H1 (cell line): Measurements from ENCODE around the gene F10. TPM values are rescaled to one million over a fixed set of nuclear protein-coding genes. Genes with fewer than 3 reads are reported as not detected.

Experiments used
- CTCF ChIA-PET: fragments of 300-600 bp; sonication (Branson Sonifier 250); formaldehyde crosslinking; loops from one replicate; lab custom pipeline; 2021; ENCODE audit not compliant: partially characterized antibody; lab: Charles Lee
- POLR2A ChIA-PET: fragments of 300-600 bp; sonication (Branson Sonifier 250); formaldehyde crosslinking; loops from one replicate; lab custom pipeline; 2021; ENCODE audit warnings: inconsistent platforms; ENCODE audit not compliant: partially characterized antibody; lab: Charles Lee
- DNase-seq, 2 experiments: peaks; one replicate each; pipeline versions ENCODE4 v3.0.0 to v3.0.0-alpha.2; 2010 to 2022; ENCODE audit warnings: low spot score in 2 of 2, low read depth in 1 of 2, mixed read lengths in 1 of 2
- FAIRE-seq: peaks from 2 replicates; lab custom pipeline; 2011; peaks lifted over from hg19 to GRCh38; lab: Jason Lieb, UNC
- H2AFZ ChIP-seq: 2 replicates; pipeline ENCODE4 v1.8.1; 2012; ENCODE audit warnings: low read length, inconsistent platforms
- H2AK5ac ChIP-seq: 2 replicates; pipeline ENCODE4 v1.6.1; 2013; ENCODE audit warnings: low read depth, low read length
- H2BK120ac ChIP-seq: replicated peaks from 2 replicates; pipeline ENCODE3; 2013; ENCODE audit warnings: low read depth, low read length, inconsistent platforms
- H2BK12ac ChIP-seq: 2 replicates; pipeline ENCODE4 v1.6.1; 2013; ENCODE audit warnings: low read depth, low read length
- H2BK15ac ChIP-seq: 2 replicates; pipeline ENCODE4 v1.6.1; 2013; ENCODE audit warnings: low read length
- H2BK20ac ChIP-seq: 2 replicates; pipeline ENCODE4 v1.6.1; 2013; ENCODE audit warnings: low read length
- H2BK5ac ChIP-seq: 2 replicates; pipeline ENCODE4 v1.6.1; 2013; ENCODE audit warnings: low read depth, low read length
- H3K14ac ChIP-seq: 2 replicates; pipeline ENCODE4 v1.6.1; 2013; ENCODE audit warnings: inconsistent platforms; ENCODE audit not compliant: insufficient read length
- H3K18ac ChIP-seq: 2 replicates; pipeline ENCODE4 v1.6.1; 2013; ENCODE audit warnings: low read length; ENCODE audit errors: extremely low read depth
- H3K23ac ChIP-seq: 2 replicates; pipeline ENCODE4 v1.6.1; 2013; ENCODE audit warnings: inconsistent platforms; ENCODE audit not compliant: insufficient read length
- H3K23me2 ChIP-seq: 2 replicates; pipeline ENCODE4 v1.6.1; 2013; ENCODE audit warnings: low read depth, low read length
- H3K27ac ChIP-seq: 2 replicates; pipeline ENCODE4 v1.6.1; 2011; ENCODE audit warnings: low read depth, low read length, inconsistent platforms
- H3K27me3 ChIP-seq, 4 experiments: replicated peaks in 1 of 4; 1 replicate in 1 of 4; 2 replicates in 3 of 4; pipeline versions ENCODE4 v1.6.1 to v1.8.1; 2011 to 2013; ENCODE audit warnings: low read length in 3 of 4, mild to moderate bottlenecking in 3 of 4, inconsistent platforms in 2 of 4, mixed read lengths in 2 of 4, moderate library complexity in 1 of 4; ENCODE audit not compliant: control insufficient read depth in 3 of 4, insufficient read depth in 3 of 4; ENCODE audit errors: extremely low read depth in 1 of 4
- H3K36me3 ChIP-seq, 4 experiments: 2 replicates each; pipeline versions ENCODE4 v1.6.1 to v1.8.1; 2011 to 2013; ENCODE audit warnings: mild to moderate bottlenecking in 4 of 4, low read length in 3 of 4, moderate library complexity in 2 of 4, control low read depth in 1 of 4, inconsistent platforms in 1 of 4; ENCODE audit not compliant: insufficient read depth in 4 of 4, control insufficient read depth in 2 of 4
- H3K4ac ChIP-seq: replicated peaks from 2 replicates; pipeline ENCODE3; 2013; ENCODE audit warnings: low read length, low read depth, mixed read lengths, inconsistent platforms; ENCODE audit not compliant: insufficient read length
- H3K4me1 ChIP-seq, 4 experiments: replicated peaks in 1 of 4; 1 replicate in 1 of 4; 2 replicates in 3 of 4; pipeline versions ENCODE4 v1.6.1 to v1.8.1; 2011 to 2013; ENCODE audit warnings: low read length in 3 of 4, inconsistent platforms in 2 of 4, mixed read lengths in 1 of 4; ENCODE audit not compliant: insufficient read depth in 4 of 4, control insufficient read depth in 3 of 4
- H3K4me2 ChIP-seq, 2 experiments: 2 replicates each; pipeline versions ENCODE4 v1.6.1 to v1.8.1; 2011 to 2013; ENCODE audit warnings: low read depth in 2 of 2, low read length in 2 of 2, control low read depth in 1 of 2, inconsistent platforms in 1 of 2, mild to moderate bottlenecking in 1 of 2; ENCODE audit not compliant: insufficient read depth in 1 of 2
- H3K4me3 ChIP-seq, 4 experiments: fragments of 200-600, 300-600 bp in 1 of 4; sonication (generic), shearing (Covaris generic), sonication (Bioruptor Twin) in 1 of 4; 2 replicates each; pipeline versions ENCODE4 v1.5.1 to v1.8.1; 2011 to 2016; ENCODE audit warnings: low read length in 4 of 4, low read depth in 3 of 4, control low read depth in 2 of 4, inconsistent platforms in 2 of 4, mild to moderate bottlenecking in 2 of 4, mixed read lengths in 1 of 4, moderate library complexity in 1 of 4; ENCODE audit not compliant: insufficient read depth in 2 of 4; ENCODE audit errors: extremely low read depth in 1 of 4
- H3K56ac ChIP-seq: replicated peaks from 2 replicates; pipeline ENCODE3; 2013; ENCODE audit warnings: low read depth, mild to moderate bottlenecking, mixed read lengths, low read length, inconsistent platforms; ENCODE audit not compliant: insufficient read length
- H3K79me1 ChIP-seq: 2 replicates; pipeline ENCODE4 v1.6.1; 2013; ENCODE audit warnings: low read depth, low read length, control low read depth
- H3K79me2 ChIP-seq, 2 experiments: 2 replicates each; pipeline versions ENCODE4 v1.6.1 to v1.8.1; 2012 to 2013; ENCODE audit warnings: low read length in 2 of 2, mild to moderate bottlenecking in 2 of 2, inconsistent platforms in 1 of 2; ENCODE audit not compliant: insufficient read depth in 2 of 2, control insufficient read depth in 1 of 2
- H3K9ac ChIP-seq, 4 experiments: replicated peaks in 1 of 4; 1 replicate in 1 of 4; 2 replicates in 3 of 4; pipeline versions ENCODE4 v1.6.1 to v1.8.1; 2011 to 2013; ENCODE audit warnings: low read depth in 3 of 4, low read length in 3 of 4, control low read depth in 2 of 4, mild to moderate bottlenecking in 2 of 4, moderate library complexity in 2 of 4, inconsistent platforms in 1 of 4; ENCODE audit errors: extremely low read depth in 1 of 4
- H3K9me3 ChIP-seq, 2 experiments: 2 replicates each; pipeline versions ENCODE4 v1.6.1 to v1.8.1; 2012 to 2013; ENCODE audit warnings: mild to moderate bottlenecking in 2 of 2, moderate library complexity in 2 of 2, control low read depth in 1 of 2, inconsistent platforms in 1 of 2, low read depth in 1 of 2, low read length in 1 of 2, mixed read lengths in 1 of 2; ENCODE audit not compliant: insufficient read depth in 2 of 2
- H4K20me1 ChIP-seq, 2 experiments: replicated peaks in 1 of 2; 2 replicates each; pipeline versions ENCODE3 to v1.8.1; 2011 to 2013; ENCODE audit warnings: inconsistent platforms in 2 of 2, low read length in 2 of 2, mild to moderate bottlenecking in 1 of 2; ENCODE audit not compliant: insufficient read depth in 2 of 2, control insufficient read depth in 1 of 2
- H4K5ac ChIP-seq: 2 replicates; pipeline ENCODE4 v1.6.1; 2013; ENCODE audit warnings: low read length, low read depth, mixed read lengths, inconsistent platforms; ENCODE audit not compliant: insufficient read length
- H4K8ac ChIP-seq: 2 replicates; pipeline ENCODE4 v1.8.0; 2013; ENCODE audit warnings: mild to moderate bottlenecking, moderate library complexity, low read length, inconsistent platforms; ENCODE audit not compliant: insufficient read depth; ENCODE audit errors: extremely low read depth
- H4K91ac ChIP-seq: replicated peaks from 2 replicates; pipeline ENCODE3; 2013; ENCODE audit warnings: low read length, mixed read lengths, inconsistent platforms; ENCODE audit not compliant: insufficient read length
- CEBPB ChIP-seq: IDR thresholded peaks from 2 replicates; pipeline ENCODE4 v1.6.1; 2012; ENCODE audit warnings: low read depth, low read length
- FOSL1 ChIP-seq: IDR thresholded peaks from 2 replicates; pipeline ENCODE4 v1.6.1; 2011; ENCODE audit warnings: mild to moderate bottlenecking, low read depth, low read length, moderate library complexity; ENCODE audit not compliant: insufficient read depth
- PHF8 ChIP-seq: fragments of 200-600 bp; sonication (generic); conservative IDR thresholded peaks from 2 replicates; pipeline ENCODE4 v1.7.1; 2012; ENCODE audit warnings: low read depth, mild to moderate bottlenecking, inconsistent platforms, low read length, moderate library complexity
- SP4 ChIP-seq: IDR thresholded peaks from 2 replicates; pipeline ENCODE4 v1.6.1; 2012; ENCODE audit warnings: low read length, inconsistent platforms
- TCF12 ChIP-seq: IDR thresholded peaks from 2 replicates; pipeline ENCODE4 v1.6.1; 2011; ENCODE audit warnings: low read depth, mild to moderate bottlenecking, low read length
- YY1 ChIP-seq: IDR thresholded peaks from 2 replicates; pipeline ENCODE4 v1.6.1; 2011; ENCODE audit warnings: low read depth, mild to moderate bottlenecking, low read length
- WGBS, 2 experiments: shearing (Covaris generic) in 1 of 2; methylation state at CpG; one replicate each; pipeline versions ENCODE4 v1.1.6 to v1.1.7; 2013 to 2015; ENCODE audit warnings: low lambda C conversion rate in 2 of 2, mixed read lengths in 2 of 2, inconsistent platforms in 1 of 2, low coverage in 1 of 2, missing lambda C conversion rate in 1 of 2; ENCODE audit not compliant: insufficient replicate concordance in 2 of 2, insufficient coverage in 1 of 2, insufficient read length in 1 of 2; ENCODE audit errors: extremely low coverage in 1 of 2, missing lambda C conversion rate in 1 of 2; 5-methylcytosine and 5-hydroxymethylcytosine counted together
- polyA plus RNA-seq, 7 experiments: library from polyadenylated mRNA; depleted of rRNA in 3 of 7; stranded (reverse) in 5 of 7; unstranded in 2 of 7; fragments of >200 nt in 5 of 7; fragments of 200-250 nt in 2 of 7; gene quantifications; 1 replicate in 5 of 7; 2 replicates in 1 of 7; 4 replicates in 1 of 7; pipeline versions ENCODE4 v1.2.1 to v1.2.3, GENCODE V29; 2011 to 2013; ENCODE audit warnings: missing spikeins in 2 of 7, mixed read lengths in 2 of 7
- total RNA-seq: library from RNA; stranded (reverse); fragmentation: NEBNext Ultra II Directional; extraction: Animal tissue kit (Norgen Biotek cat#: 25700); gene quantifications from 2 replicates; pipeline ENCODE4 v1.2.1, GENCODE V29; 2021

F10 gene
- total and polyA plus RNA-seq, 2 of the 8 experiments (the other 6 are each of a cell fraction or from before 2014, with no cell fraction given) = 2.0 to 4.2 TPM

DNA sequence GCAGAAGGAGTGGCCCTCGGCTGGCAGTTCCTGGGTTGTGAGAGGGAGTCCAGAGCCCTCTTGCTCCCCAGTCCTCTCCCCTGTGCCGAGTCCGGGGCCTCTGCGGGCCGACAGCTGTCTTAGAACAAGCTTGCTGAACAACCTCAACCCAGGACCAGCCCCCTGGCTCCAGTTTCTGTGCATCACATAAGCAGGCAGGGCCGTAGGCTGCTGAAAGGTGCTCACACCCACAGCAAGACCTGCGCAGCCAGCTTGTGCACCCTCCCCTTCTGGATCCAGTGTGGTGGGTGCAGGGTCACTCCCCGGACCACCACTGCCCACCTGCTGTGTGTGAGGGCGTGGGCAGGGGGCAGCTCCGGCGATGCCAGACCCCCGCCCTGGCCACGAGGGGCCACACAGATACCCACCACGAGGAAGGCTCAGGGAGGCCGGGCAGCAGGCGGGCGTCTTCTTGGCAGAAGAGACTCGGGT, 42.2 kb upstream of the F10 start:
- no peak overlapping the region for H3K4me2 ChIP-seq
- POLR2A ChIA-PET = interaction anchor here (1.3 kb wide), 1 partner anchor 10 kb away, joined by 3 read pairs; no protein-coding TSS in a partner anchor
- CTCF ChIA-PET = interaction anchor here (1.0 to 1.6 kb wide), 4 partner anchors 10 to 51 kb away, joined by 3 to 5 read pairs (median 4); no protein-coding TSS in a partner anchor
- H3K27me3 ChIP-seq = no peaks in the 10 kb centered on the region
- H2BK20ac ChIP-seq = no peak overlapping the region
- no peak overlapping the region for H2BK5ac ChIP-seq
- no peak overlapping the region for H3K23ac ChIP-seq
- no peaks in the 10 kb centered on the region for H3K9me3 ChIP-seq
- no peak overlapping the region for H4K91ac ChIP-seq
- H3K79me2 ChIP-seq = no peaks in the 10 kb centered on the region
- H4K5ac ChIP-seq = no peak overlapping the region
- no peaks in the 10 kb centered on the region for H3K79me1 ChIP-seq
- FAIRE-seq (no peak), DNase-seq (no peak)
- H2AFZ ChIP-seq = no peak overlapping the region
- no peak overlapping the region for H3K4me3 ChIP-seq
- no peak overlapping the region for H3K18ac ChIP-seq
- H4K8ac ChIP-seq = no peak overlapping the region
- 92% methylated on average over 18 of the region's 18 CpGs; no CpG with 5 or more reads in 1 of the 2 experiments for WGBS, 2 experiments
- no peak overlapping the region for H3K56ac ChIP-seq
- no peak overlapping the region for H2BK15ac ChIP-seq
- no peak overlapping the region for H3K4ac ChIP-seq
- no peaks in the 10 kb centered on the region for H3K4me1 ChIP-seq
- no peak overlapping the region for H3K27ac ChIP-seq
- H2AK5ac ChIP-seq = no peak overlapping the region
- H3K23me2 ChIP-seq = no peaks in the 10 kb centered on the region
- H3K14ac ChIP-seq = no peak overlapping the region
- no peak for TF ChIP-seq CEBPB
- TF ChIP-seq YY1 = no peak
- no peak for TF ChIP-seq SP4
- no peak for TF ChIP-seq FOSL1
- no peak for TF ChIP-seq PHF8
- TF ChIP-seq TCF12 = no peak
- H4K20me1 ChIP-seq = no peaks in the 10 kb centered on the region
- peaks cover 0 to 3% (median 0%) of the 10 kb centered on the region in 4 experiments; a peak in 3 of 8 replicates for H3K36me3 ChIP-seq
- no peak overlapping the region for H2BK120ac ChIP-seq
- no peak overlapping the region for H2BK12ac ChIP-seq
- no peak overlapping the region for H3K9ac ChIP-seq
